Fibroblast of pulmonary artery (primary cell): ENCODE measurements around the gene TMEM164.
A peak's percentile ranks its signal among the peaks of the same experiment; 100 is the strongest.
"Not testable (repeated sequence)": the region's sequence is repeated elsewhere in the genome, so short reads cannot be mapped to it uniquely, and the experiment has no call there.

ENCODE experiments used
- DNase-seq: peaks from one replicate; pipeline ENCODE4 v3.0.0-alpha.2; 2010; ENCODE audit warnings: low read depth
- H3K4me3 ChIP-seq: replicated peaks from 2 replicates; pipeline ENCODE4 v1.5.1; 2011; ENCODE audit warnings: low read depth, mild to moderate bottlenecking, control low read depth, low read length, moderate library complexity
- TF ChIP-seq, protein P1 (sequence below): IDR thresholded peaks from 2 replicates; pipeline ENCODE4 v1.5.1; 2011; ENCODE audit warnings: mild to moderate bottlenecking, control low read depth, low read length, inconsistent platforms; ENCODE audit errors: missing control alignments

Gene TMEM164

DNA sequence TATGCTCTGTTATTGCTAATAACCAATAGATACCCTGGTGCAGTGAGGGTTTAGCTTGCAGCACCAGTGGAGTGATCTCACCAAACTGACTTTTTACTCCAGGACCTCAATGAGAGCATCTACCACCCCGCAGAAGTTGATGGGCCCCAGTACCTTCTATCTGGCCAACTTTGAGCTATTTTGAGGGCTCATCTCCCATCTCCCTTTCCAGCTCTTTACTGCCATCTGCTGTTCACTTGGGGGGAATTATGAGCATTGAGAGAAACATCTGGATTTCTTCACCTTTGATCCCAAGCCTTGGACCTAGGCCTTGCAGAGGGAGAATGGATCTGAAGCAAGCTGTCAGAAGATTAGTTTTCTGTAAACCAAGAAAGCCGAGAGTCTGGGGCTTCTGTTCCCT, 143.6 kb downstream of the TMEM164 start:
- no peak overlapping the region for H3K4me3 ChIP-seq
- TF ChIP-seq, protein P1, sequence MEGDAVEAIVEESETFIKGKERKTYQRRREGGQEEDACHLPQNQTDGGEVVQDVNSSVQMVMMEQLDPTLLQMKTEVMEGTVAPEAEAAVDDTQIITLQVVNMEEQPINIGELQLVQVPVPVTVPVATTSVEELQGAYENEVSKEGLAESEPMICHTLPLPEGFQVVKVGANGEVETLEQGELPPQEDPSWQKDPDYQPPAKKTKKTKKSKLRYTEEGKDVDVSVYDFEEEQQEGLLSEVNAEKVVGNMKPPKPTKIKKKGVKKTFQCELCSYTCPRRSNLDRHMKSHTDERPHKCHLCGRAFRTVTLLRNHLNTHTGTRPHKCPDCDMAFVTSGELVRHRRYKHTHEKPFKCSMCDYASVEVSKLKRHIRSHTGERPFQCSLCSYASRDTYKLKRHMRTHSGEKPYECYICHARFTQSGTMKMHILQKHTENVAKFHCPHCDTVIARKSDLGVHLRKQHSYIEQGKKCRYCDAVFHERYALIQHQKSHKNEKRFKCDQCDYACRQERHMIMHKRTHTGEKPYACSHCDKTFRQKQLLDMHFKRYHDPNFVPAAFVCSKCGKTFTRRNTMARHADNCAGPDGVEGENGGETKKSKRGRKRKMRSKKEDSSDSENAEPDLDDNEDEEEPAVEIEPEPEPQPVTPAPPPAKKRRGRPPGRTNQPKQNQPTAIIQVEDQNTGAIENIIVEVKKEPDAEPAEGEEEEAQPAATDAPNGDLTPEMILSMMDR, result peak; percentile 66
- peak; percentile 67 for DNase-seq

DNA sequence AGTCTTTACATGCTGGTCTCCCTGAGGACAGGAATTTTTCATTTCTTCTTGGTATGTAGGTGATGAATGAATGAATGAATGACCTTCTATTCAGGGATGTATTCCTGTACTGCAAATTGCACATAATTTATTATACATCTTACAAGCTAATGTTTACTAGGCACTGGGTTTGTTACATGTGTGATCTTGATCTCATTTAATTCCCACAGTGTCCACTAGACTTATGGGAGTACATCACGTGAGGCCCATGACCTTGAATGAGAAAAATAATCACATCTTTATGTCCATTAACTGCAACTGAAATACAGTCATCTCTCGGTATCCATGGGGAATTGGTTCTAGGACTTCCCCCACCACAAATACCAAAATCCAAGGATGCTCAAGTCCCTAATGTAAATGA, 150.3 kb downstream of the TMEM164 start:
- no peak for DNase-seq
- no peak overlapping the region for H3K4me3 ChIP-seq
- TF ChIP-seq, protein P1, result no peak

DNA sequence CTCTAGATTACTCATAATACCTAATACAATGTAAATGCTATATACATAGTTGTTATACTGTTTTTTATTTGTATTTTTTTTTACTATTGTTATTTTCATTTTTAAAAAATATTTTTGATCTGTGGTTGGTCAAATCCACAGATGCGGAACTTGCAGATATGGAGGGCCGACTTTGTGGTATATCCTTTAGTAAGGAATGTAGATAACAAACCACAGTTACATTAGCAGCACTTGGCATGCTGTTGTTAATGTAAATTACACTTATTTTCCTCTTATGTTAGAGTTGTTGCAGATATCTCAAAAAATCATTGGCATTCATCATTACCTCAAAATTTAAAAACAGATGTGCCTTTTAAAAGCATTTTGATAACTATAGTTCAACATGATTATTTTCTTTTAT, 151.0 kb downstream of the TMEM164 start:
- H3K4me3 ChIP-seq, result no peak overlapping the region
- TF ChIP-seq, protein P1, result no peak
- DNase-seq, result no peak

- not testable (repeated sequence) for H3K4me3 ChIP-seq, DNase-seq
These were observed 151.4 kb downstream of the TMEM164 start for GRCh38 chrX:110154328-110154727.

DNA sequence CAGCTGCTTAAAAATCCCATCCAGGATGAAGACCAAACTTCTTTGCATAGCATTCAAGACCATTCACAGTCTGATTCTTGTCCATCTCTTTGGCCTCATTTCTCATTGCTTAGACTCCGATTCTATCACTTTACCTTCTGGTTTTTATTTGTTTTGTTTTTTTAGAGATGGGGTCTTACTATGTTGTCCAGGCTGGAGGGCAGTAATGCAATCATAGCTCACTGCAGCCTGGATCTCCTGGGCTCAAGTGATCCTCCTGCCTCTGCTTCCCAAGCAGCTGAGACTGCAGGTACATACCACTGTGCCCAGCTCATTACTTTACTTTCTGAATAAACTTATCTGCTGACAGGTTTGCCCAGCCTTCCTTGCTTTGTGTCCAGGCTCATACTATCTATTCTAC, 152.8 kb downstream of the TMEM164 start:
- TF ChIP-seq, protein P1, result no peak
- no peak overlapping the region for H3K4me3 ChIP-seq
- DNase-seq, result no peak

GRCh38 chrX:110156167-110156754, 153.3 kb downstream of the TMEM164 start:
- TF ChIP-seq, protein P1, result peak; percentile 39
- no peak for DNase-seq
- no peak overlapping the region for H3K4me3 ChIP-seq

GRCh38 chrX:110157444-110157843, 154.5 kb downstream of the TMEM164 start:
- TF ChIP-seq, protein P1, result no peak
- no peak for DNase-seq
- H3K4me3 ChIP-seq, result no peak overlapping the region
